ENCODE measurements around the gene HAS3. TPM values are rescaled to one million over a fixed set of nuclear protein-coding genes. Genes with fewer than 3 reads are reported as not detected.

Gene HAS3
- total RNA-seq, 2 donors from 2014 or later = 3.0 to 4.5 TPM

GRCh38 chr16:69064124-69064763 lies 41.2 kb upstream of the HAS3 start:
- intact Hi-C loops (cut with DNase I) = no loop called here
- Histone ChIP-seq H3K36me3 (no peaks in the 10 kb centered on the region), H3K27ac (no peak overlapping the region), H3K4me1 (replicated peaks) (no peaks in the 10 kb centered on the region), H3K27me3 (replicated peaks; ENCODE audit: insufficient read depth) (no peaks in the 10 kb centered on the region), H3K9me3 (no peaks in the 10 kb centered on the region), H3K4me3 (no peak overlapping the region)
- TF ChIP-seq POLR2A (IDR thresholded peaks at IDR 0.05) = no peak
- TF ChIP-seq, protein P1, sequence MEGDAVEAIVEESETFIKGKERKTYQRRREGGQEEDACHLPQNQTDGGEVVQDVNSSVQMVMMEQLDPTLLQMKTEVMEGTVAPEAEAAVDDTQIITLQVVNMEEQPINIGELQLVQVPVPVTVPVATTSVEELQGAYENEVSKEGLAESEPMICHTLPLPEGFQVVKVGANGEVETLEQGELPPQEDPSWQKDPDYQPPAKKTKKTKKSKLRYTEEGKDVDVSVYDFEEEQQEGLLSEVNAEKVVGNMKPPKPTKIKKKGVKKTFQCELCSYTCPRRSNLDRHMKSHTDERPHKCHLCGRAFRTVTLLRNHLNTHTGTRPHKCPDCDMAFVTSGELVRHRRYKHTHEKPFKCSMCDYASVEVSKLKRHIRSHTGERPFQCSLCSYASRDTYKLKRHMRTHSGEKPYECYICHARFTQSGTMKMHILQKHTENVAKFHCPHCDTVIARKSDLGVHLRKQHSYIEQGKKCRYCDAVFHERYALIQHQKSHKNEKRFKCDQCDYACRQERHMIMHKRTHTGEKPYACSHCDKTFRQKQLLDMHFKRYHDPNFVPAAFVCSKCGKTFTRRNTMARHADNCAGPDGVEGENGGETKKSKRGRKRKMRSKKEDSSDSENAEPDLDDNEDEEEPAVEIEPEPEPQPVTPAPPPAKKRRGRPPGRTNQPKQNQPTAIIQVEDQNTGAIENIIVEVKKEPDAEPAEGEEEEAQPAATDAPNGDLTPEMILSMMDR (IDR thresholded peaks at IDR 0.05) = no peak
- TF ChIP-seq POLR2AphosphoS5 (IDR thresholded peaks at IDR 0.05) = no peak
- WGBS = 100% methylated on average over 2 of the region's 2 CpGs
- DNase-seq (ENCODE audit: low spot score) = no peak

DNA sequence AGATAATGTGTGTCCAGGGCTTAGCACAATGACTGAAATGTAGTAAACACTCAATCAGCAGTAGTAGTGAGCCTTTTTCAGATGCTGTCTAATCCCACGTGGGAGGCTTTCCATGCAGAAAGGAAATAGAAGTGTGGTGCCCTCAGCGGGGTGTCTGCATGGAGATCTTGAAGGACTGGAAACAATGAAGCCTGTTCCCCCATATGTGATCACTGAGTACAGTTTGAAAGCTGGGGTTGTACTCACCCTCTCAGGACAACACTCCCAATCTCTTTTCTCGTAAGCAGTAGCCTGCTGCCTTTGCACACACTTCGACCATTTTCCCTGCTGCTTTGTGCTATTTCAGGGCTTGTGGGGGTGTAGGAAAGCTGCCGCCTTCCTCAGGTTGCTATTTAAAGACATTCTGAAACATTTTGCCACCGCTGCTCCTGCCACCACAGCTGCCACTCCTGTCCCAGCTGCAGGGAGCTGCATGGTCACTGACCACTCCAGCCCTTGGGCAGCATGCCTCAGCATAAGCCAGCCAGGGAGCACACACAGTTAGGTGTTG lies 40.6 kb upstream of the HAS3 start:
- Histone ChIP-seq H3K4me3 (no peak overlapping the region), H3K9me3 (no peaks in the 10 kb centered on the region), H3K27me3 (replicated peaks; ENCODE audit: insufficient read depth) (no peaks in the 10 kb centered on the region), H3K27ac (no peak overlapping the region), H3K36me3 (no peaks in the 10 kb centered on the region), H3K4me1 (replicated peaks) (no peaks in the 10 kb centered on the region)
- TF ChIP-seq, protein P1 (IDR thresholded peaks at IDR 0.05) = no peak
- TF ChIP-seq POLR2A (IDR thresholded peaks at IDR 0.05) = no peak
- TF ChIP-seq POLR2AphosphoS5 (IDR thresholded peaks at IDR 0.05) = no peak
- no peak for DNase-seq (ENCODE audit: low spot score)
- intact Hi-C loops (cut with DNase I) = no loop called here
- 78% methylated on average over 6 of the region's 6 CpGs for WGBS

DNA sequence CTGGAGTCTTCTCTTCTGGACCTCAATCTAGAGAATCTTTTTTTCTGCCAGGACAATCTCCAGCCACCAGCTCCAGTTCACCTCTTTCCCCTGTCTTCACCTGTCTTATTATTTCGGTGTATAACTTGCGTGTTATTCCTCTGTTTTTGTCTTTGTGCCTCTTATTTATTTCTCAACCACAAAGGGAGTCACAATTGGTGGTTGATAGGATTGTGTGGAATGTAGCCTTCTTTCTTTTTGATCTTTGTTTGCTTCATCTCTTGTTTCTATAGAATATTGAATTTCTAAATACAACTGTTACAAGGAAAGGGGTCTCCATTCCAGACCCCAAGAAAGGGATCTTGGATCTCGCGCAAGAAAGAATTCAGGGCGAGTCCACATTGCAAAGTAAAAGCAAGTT lies 35.9 kb upstream of the HAS3 start:
- TF ChIP-seq POLR2AphosphoS5 (IDR thresholded peaks at IDR 0.05) (no peak), POLR2A (IDR thresholded peaks at IDR 0.05) (no peak)
- TF ChIP-seq, protein P1 (IDR thresholded peaks at IDR 0.05) = no peak
- Histone ChIP-seq H3K27me3 (replicated peaks; ENCODE audit: insufficient read depth) (no peaks in the 10 kb centered on the region), H3K27ac (no peak overlapping the region), H3K4me1 (replicated peaks) (no peaks in the 10 kb centered on the region), H3K36me3 (no peaks in the 10 kb centered on the region), H3K9me3 (no peaks in the 10 kb centered on the region), H3K4me3 (no peak overlapping the region)
- DNase-seq (ENCODE audit: low spot score) = no peak
- intact Hi-C loops (cut with DNase I) = no loop called here
- WGBS = 93% methylated on average over 5 of the region's 5 CpGs

GRCh38 chr16:69071036-69071435 lies 34.4 kb upstream of the HAS3 start:
- H3K36me3 ChIP-seq = no peaks in the 10 kb centered on the region
- whole genome bisulfite sequencing = 65% methylated on average over 3 of the region's 3 CpGs
- H3K9me3 ChIP-seq = no peaks in the 10 kb centered on the region
- DNase-seq (ENCODE audit: low spot score) = no peak
- TF ChIP-seq, protein P1 (IDR thresholded peaks at IDR 0.05) = no peak
- TF ChIP-seq POLR2AphosphoS5 (IDR thresholded peaks at IDR 0.05) (no peak), POLR2A (IDR thresholded peaks at IDR 0.05) (no peak)
- H3K4me1 ChIP-seq (replicated peaks) = no peaks in the 10 kb centered on the region
- intact Hi-C loops (cut with DNase I) = no loop called here
- H3K27me3 ChIP-seq (replicated peaks; ENCODE audit: insufficient read depth) = no peaks in the 10 kb centered on the region
- no peak overlapping the region for H3K4me3 ChIP-seq
- no peak overlapping the region for H3K27ac ChIP-seq

- H3K9me3 ChIP-seq = no peaks in the 10 kb centered on the region
- intact Hi-C loops (cut with DNase I) = no loop called here
- no peak overlapping the region for H3K27ac ChIP-seq
- TF ChIP-seq, protein P1 (IDR thresholded peaks at IDR 0.05) = no peak
- TF ChIP-seq POLR2A (IDR thresholded peaks at IDR 0.05) (no peak), POLR2AphosphoS5 (IDR thresholded peaks at IDR 0.05) (no peak)
- 65% methylated on average over 2 of the region's 2 CpGs for WGBS
- H3K4me3 ChIP-seq = no peak overlapping the region
- H3K4me1 ChIP-seq (replicated peaks) = no peaks in the 10 kb centered on the region
- no peaks in the 10 kb centered on the region for H3K27me3 ChIP-seq (replicated peaks; ENCODE audit: insufficient read depth)
- H3K36me3 ChIP-seq = no peaks in the 10 kb centered on the region
- no peak for DNase-seq (ENCODE audit: low spot score)
Measured at GRCh38 chr16:69072640-69072974, 32.8 kb upstream of the HAS3 start.
